Measurements from ENCODE around the gene TPD52L1. TPM values are rescaled to one million over a fixed set of nuclear protein-coding genes. Genes with fewer than 3 reads are reported as not detected.

Gene TPD52L1
- total and polyA plus RNA-seq, 2 of the 13 experiments (the other 11 are each of a cell fraction or from before 2014, with no cell fraction given): 0.49 to 0.53 TPM

GRCh38 chr6:125153391-125154117 lies at the start of gene TPD52L1 (continued):
- TF ChIP-seq ZBED4 (CRISPR knock-in tag; IDR thresholded peaks at IDR 0.05; ENCODE audit: borderline replicate concordance) (peak; percentile 93), TGIF2 (CRISPR knock-in tag; IDR thresholded peaks at IDR 0.05) (0 out of 2 replicates have a peak, but pooled peaks have one; percentile 52), ZMYM2 (CRISPR knock-in tag; IDR thresholded peaks at IDR 0.05) (0 out of 2 replicates have a peak, but pooled peaks have one; percentile 52), ZNF589 (CRISPR knock-in tag; conservative IDR thresholded peaks at IDR 0.05) (0 out of 2 replicates have a peak, but pooled peaks have one; percentile 20), MEIS1 (CRISPR knock-in tag; IDR thresholded peaks at IDR 0.05; ENCODE audit: borderline replicate concordance) (peak; percentile 74; the same call in 1 of the 2 replicates), ZNF354B (CRISPR knock-in tag; IDR thresholded peaks at IDR 0.05) (no peak), TP53 (CRISPR knock-in tag; conservative IDR thresholded peaks at IDR 0.05) (0 out of 2 replicates have a peak, but pooled peaks have one; percentile 31), LRRFIP1 (CRISPR knock-in tag; conservative IDR thresholded peaks at IDR 0.05) (no peak), MAZ (IDR thresholded peaks at IDR 0.05; ENCODE audit: borderline replicate concordance, low read depth, low read length) (no peak), MAZ (CRISPR knock-in tag; IDR thresholded peaks at IDR 0.05; ENCODE audit: low read depth) (peak; percentile 54; the same call in 1 of the 2 replicates), KLF16 (CRISPR knock-in tag; IDR thresholded peaks at IDR 0.05) (peak in 1 of 2 experiments; percentile 52; a peak in 1 of 4 replicates), HOXA5 (CRISPR knock-in tag; IDR thresholded peaks at IDR 0.05) (peak; percentile 34; the same call in 1 of the 2 replicates), ZNF761 (CRISPR knock-in tag; conservative IDR thresholded peaks at IDR 0.05) (peak; percentile 38; the same call in 1 of the 2 replicates), SAFB2 (CRISPR knock-in tag; IDR thresholded peaks at IDR 0.05; ENCODE audit: borderline replicate concordance, low read depth) (0 out of 2 replicates have a peak, but pooled peaks have one; percentile 35), ZIK1 (CRISPR knock-in tag; IDR thresholded peaks at IDR 0.05; ENCODE audit: borderline replicate concordance, low read depth) (0 out of 2 replicates have a peak, but pooled peaks have one; percentile 50), ZNF260 (CRISPR knock-in tag; IDR thresholded peaks at IDR 0.05; ENCODE audit: borderline replicate concordance, low read depth) (no peak), DNMT1 (CRISPR knock-in tag; IDR thresholded peaks at IDR 0.05) (no peak), SP1 (IDR thresholded peaks at IDR 0.05) (no peak), SP1 (CRISPR knock-in tag; IDR thresholded peaks at IDR 0.05) (peak; percentile 12; the same call in 1 of the 2 replicates)
- TF ChIP-seq, protein P1, sequence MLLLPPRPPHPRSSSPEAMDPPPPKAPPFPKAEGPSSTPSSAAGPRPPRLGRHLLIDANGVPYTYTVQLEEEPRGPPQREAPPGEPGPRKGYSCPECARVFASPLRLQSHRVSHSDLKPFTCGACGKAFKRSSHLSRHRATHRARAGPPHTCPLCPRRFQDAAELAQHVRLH (CRISPR knock-in tag; IDR thresholded peaks at IDR 0.05; ENCODE audit: borderline replicate concordance, low read depth): peak; percentile 63; the same call in 1 of the 2 replicates
- TF ChIP-seq, protein P2, sequence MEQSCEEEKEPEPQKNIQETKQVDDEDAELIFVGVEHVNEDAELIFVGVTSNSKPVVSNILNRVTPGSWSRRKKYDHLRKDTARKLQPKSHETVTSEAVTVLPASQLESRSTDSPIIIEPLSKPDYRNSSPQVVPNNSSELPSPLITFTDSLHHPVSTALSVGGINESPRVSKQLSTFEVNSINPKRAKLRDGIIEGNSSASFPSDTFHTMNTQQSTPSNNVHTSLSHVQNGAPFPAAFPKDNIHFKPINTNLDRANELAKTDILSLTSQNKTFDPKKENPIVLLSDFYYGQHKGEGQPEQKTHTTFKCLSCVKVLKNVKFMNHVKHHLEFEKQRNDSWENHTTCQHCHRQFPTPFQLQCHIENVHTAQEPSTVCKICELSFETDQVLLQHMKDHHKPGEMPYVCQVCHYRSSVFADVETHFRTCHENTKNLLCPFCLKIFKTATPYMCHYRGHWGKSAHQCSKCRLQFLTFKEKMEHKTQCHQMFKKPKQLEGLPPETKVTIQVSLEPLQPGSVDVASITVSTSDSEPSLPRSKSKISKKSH (CRISPR knock-in tag; IDR thresholded peaks at IDR 0.05; ENCODE audit: borderline replicate concordance): peak; percentile 84; the same call in 1 of the 2 replicates
